Inflammatory macrophage (primary cell): ENCODE results near the gene ILDR1.
"Not testable (repeated sequence)": the region's sequence is repeated elsewhere in the genome, so short reads cannot be mapped to it uniquely, and the experiment has no call there.

Experiments
- DNase-seq, 2 donors: peaks; one replicate each; pipeline ENCODE4 v3.0.0-alpha.2; 2020 to 2022
- total RNA-seq, 18 experiments: gene quantifications; one replicate each; lab custom pipeline; 2026; ENCODE audit warnings: mixed read lengths in 6 of 18, inconsistent platforms in 2 of 18; lab: John Stamatoyannopoulos, UW

Gene ILDR1
- 0 to 0.24 (median 0.06) reads per million in 18 experiments for total RNA-seq

GRCh38 chr3:122021811-122022401 is at the start of gene ILDR1:
ILDR1 (minus strand) TSS chr3:122022247; CDS start chr3:122022077, 170 bp downstream.
- no peak for DNase-seq

- DNase-seq = peak; percentile 56 to 66
These were observed 45.7 kb upstream of the ILDR1 start for GRCh38 chr3:122067588-122068240.

- DNase-seq = peak; percentile 75 to 81
These were observed 45.1 kb upstream of the ILDR1 start for GRCh38 chr3:122067214-122067550.

- no peak for DNase-seq
These were observed 44.5 kb upstream of the ILDR1 start for GRCh38 chr3:122066331-122067213.

GRCh38 chr3:122064326-122064725 is 42.3 kb upstream of the ILDR1 start:
- DNase-seq = peak; percentile 58 to 60

- DNase-seq = peak; percentile 77 to 80
These were observed 41.9 kb upstream of the ILDR1 start for GRCh38 chr3:122063908-122064307.

GRCh38 chr3:122060040-122060698 is 38.1 kb upstream of the ILDR1 start:
- peak; percentile 84 to 94 for DNase-seq

- no peak for DNase-seq
These were observed 36.2 kb upstream of the ILDR1 start for GRCh38 chr3:122058294-122058693.

- DNase-seq = peak; percentile 37 to 61
These were observed 35.6 kb upstream of the ILDR1 start for GRCh38 chr3:122057671-122058070.

- peak; percentile 90 to 93 for DNase-seq
These were observed 33.2 kb upstream of the ILDR1 start, which contains the start of gene CD86 for GRCh38 chr3:122055215-122055614. CD86 (plus strand) TSS chr3:122055362; CDS start chr3:122055490, 128 bp downstream.

GRCh38 chr3:122052968-122053367 is 30.9 kb upstream of the ILDR1 start:
- no peak for DNase-seq

- not testable (repeated sequence) for DNase-seq
These were observed 25.7 kb upstream of the ILDR1 start for GRCh38 chr3:122047773-122048172.

GRCh38 chr3:122047296-122047695 is 25.2 kb upstream of the ILDR1 start:
- DNase-seq = not testable (repeated sequence)

- no peak for DNase-seq
These were observed 11.0 kb upstream of the ILDR1 start for GRCh38 chr3:122033023-122033422.

GRCh38 chr3:122032531-122032930 is 10.5 kb upstream of the ILDR1 start:
- no peak for DNase-seq

- no peak for DNase-seq
These were observed 9.0 kb upstream of the ILDR1 start for GRCh38 chr3:122031123-122031468.

- no peak for DNase-seq
These were observed 8.5 kb upstream of the ILDR1 start for GRCh38 chr3:122030381-122031122.

- no peak for DNase-seq
These were observed 3.2 kb upstream of the ILDR1 start for GRCh38 chr3:122025296-122025695.

- DNase-seq = no peak
These were observed 2.8 kb upstream of the ILDR1 start for GRCh38 chr3:122024800-122025199.

GRCh38 chr3:122023335-122023910 is 1.4 kb upstream of the ILDR1 start:
- DNase-seq = peak; percentile 17 to 20

GRCh38 chr3:122021037-122021436 is 1.0 kb downstream of the ILDR1 start:
- DNase-seq = no peak

GRCh38 chr3:122019493-122019892 is 2.6 kb downstream of the ILDR1 start:
- DNase-seq = no peak
